Anterior cingulate cortex (tissue), 58 donors: Measurements from ENCODE around the gene SAP130.
A peak's percentile ranks its signal among the peaks of the same experiment; 100 is the strongest.
"Not testable (repeated sequence)": the region's sequence is repeated elsewhere in the genome, so short reads cannot be mapped to it uniquely, and the experiment has no call there.

ENCODE experiments used
- DNase-seq, 58 donors: peaks; one replicate each; lab custom pipeline; 2025; lab: John Stamatoyannopoulos, UW

The SAP130 gene

GRCh38 chr2:127953849-127954248 is 74.0 kb downstream of the SAP130 start:
- DNase-seq: no peak

- peak in 36 of 58 donors; percentile 6 to 68 (median 20) for DNase-seq
Measured at GRCh38 chr2:127953128-127953718, 74.6 kb downstream of the SAP130 start.

GRCh38 chr2:127951026-127951425 is 76.8 kb downstream of the SAP130 start:
- DNase-seq: no peak

GRCh38 chr2:127950264-127950663 is 77.6 kb downstream of the SAP130 start:
- no peak for DNase-seq

- no peak for DNase-seq
Measured at GRCh38 chr2:127945281-127945680, 82.6 kb downstream of the SAP130 start.

DNA sequence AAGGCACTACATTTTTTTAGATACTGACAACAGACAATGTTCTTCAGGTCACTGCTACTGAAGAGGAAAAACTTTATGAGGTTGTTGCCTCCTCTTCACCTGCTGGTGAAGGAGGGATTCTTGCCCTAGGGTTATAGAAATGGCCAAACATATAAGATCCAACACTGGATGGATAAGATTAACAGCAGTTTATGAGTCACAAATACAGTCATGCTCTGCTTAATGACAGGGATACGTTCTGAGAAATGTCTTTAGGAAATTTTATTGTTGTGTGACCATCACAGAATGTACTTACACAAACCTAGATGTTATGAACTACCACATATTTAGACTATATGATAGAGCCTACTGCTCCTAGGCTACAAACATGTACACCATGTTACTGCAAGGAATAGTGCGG is 84.7 kb downstream of the SAP130 start:
- DNase-seq: no peak

DNA sequence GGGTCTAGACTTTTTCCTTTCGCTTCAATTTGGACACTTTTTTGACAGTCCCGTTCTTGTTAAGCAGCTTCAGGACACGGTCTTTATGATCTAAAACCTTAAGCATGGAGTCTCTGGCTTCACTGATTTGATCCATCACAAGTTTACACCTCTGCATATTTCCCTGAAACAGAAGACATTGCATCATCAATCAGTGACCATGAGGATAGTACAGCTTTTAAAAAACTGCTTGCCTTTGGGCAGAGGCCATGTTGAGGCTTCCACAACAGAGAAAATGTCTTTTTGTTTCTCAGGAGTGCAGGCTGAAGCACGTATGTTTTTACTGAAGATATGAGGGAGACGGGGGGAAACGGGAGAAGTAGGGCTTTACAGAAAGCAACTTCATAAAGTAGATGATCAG is 85.9 kb downstream of the SAP130 start:
- no peak for DNase-seq

- DNase-seq: no peak
Measured at GRCh38 chr2:127941461-127941860, 86.4 kb downstream of the SAP130 start.

GRCh38 chr2:127940641-127941040 is 87.2 kb downstream of the SAP130 start:
- no peak for DNase-seq

DNA sequence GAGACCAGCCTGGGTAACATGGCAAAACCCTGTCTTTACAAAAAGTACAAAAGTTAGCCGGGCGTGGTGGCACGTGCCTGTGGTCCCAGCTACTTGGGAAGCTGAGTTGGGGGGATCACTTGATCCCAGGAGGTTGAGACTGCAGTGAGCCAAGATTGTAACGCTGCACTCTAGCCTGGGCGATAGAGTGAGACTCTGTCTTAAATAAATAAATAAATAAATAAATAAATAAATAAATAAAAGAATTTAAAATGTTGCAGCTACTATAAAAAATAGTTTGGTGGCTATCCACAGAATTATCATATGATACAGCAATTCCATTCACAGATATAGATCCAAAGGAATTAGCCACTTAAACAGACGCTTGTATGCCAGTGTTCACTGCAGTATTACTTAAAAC is 92.5 kb downstream of the SAP130 start:
- no peak for DNase-seq

DNA sequence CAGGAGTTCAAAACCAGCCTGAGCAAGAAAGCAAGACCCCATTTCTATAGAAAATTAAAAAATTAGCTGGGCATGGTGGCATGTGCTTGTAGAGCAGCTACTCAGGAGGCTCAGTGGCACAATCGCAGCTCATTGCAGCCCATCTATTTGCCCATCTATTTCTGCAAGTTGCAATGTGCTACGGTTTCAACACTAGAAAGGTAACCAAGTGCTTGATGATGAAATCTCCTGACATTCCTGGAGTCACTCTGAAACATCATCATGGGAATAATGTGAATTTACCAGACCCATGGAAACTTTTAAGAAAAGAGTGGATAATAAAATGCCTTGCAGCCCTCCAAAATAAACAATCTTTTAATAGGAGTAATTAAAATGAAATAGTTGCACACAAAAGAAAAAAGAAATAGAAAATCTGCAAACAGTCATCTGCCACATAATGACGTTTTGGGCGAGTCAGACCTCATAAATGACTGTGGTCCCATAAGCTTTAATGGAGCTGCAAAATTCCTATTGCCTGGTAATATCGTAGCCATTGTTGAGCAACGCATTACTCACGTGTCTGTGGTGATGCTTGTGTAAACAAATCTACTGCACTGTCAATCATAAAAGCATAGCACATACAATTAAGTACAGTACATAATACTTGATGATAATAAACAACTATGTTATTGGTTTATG is 95.5 kb downstream of the SAP130 start:
- DNase-seq: no peak

- no peak for DNase-seq
Measured at GRCh38 chr2:127929449-127929848, 98.4 kb downstream of the SAP130 start.

DNA sequence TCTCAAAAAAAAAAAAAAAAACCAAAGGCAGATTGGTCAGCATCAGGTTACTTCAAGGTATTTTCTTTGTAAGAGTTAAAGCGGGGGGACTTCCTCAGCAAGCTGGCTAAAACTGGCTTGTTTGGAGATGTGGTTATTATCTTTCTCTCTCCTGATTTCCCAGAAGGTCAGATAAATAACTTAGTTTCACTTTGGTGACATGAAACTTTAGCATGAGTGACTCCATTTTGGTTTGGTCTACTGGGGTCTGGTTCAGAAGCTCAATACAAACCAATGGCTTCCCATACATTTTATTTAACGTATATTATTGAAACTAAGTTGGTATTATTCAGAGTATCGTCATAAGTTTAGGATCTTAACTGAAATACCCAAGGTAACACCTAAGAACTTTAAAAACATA is 100.5 kb downstream of the SAP130 start:
- DNase-seq: no peak

GRCh38 chr2:127917916-127918315 is 109.9 kb downstream of the SAP130 start:
- DNase-seq: no peak

- no peak for DNase-seq
Measured at GRCh38 chr2:127913808-127914457, 113.9 kb downstream of the SAP130 start.

- no peak for DNase-seq
Measured at GRCh38 chr2:127911737-127912136, 116.1 kb downstream of the SAP130 start.

GRCh38 chr2:127910415-127910814 is 117.4 kb downstream of the SAP130 start:
- no peak for DNase-seq

GRCh38 chr2:127909019-127909418 is 118.8 kb downstream of the SAP130 start:
- no peak for DNase-seq

GRCh38 chr2:127907733-127908400 is 120.0 kb downstream of the SAP130 start:
- not testable (repeated sequence) for DNase-seq

DNA sequence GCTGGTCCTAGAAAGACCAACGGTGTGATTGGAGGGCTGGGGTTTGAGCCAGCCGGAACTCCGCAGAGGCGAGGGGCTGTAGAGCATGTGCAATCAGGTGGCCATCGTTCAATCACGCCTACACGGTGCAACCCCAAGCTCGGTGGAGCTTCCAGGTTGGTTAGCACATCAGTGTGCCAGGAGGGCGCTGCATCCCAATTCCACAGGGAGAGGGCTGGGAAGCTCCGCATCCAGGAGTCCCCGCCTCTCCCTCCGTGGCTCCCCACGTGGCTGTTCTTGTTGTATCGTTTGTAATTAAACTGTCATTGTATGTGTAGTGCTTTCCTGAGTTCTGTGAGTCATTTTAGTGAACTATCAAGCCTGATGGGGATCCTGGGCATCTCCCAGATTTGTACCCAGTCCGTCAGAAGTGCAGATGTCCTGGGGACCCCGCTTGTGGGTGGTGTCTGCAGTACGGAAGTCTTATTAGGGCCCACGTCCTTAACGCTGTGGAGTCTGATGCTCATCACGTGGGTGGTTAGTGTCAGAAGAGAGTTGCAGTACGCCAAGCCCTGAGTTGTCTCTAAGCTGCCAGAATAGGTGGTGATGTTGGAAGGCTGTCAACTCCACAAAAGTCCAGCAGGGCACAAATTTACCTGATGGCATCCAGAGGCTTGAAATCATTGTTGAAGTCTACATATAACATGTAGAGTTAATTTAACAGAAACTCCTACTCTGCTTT is 121.5 kb downstream of the SAP130 start:
- peak in 1 of 58 donors; percentile 17 for DNase-seq
